Fibroblast of mammary gland (primary cell): ENCODE results near the gene CAPRIN2.
A peak's percentile ranks its signal among the peaks of the same experiment; 100 is the strongest.

Experiments used
- DNase-seq: peaks from one replicate; pipeline ENCODE4 v3.0.0-alpha.2; 2010; ENCODE audit warnings: low read depth
- H3K4me3 ChIP-seq: 2 replicates; pipeline ENCODE4 v1.5.1; 2011; ENCODE audit warnings: low read depth, mild to moderate bottlenecking, low read length, moderate library complexity; ENCODE audit not compliant: control insufficient read depth
- CTCF ChIP-seq: conservative IDR thresholded peaks from 2 replicates; pipeline ENCODE4 v1.5.1; 2011; ENCODE audit warnings: low read depth, low read length, inconsistent platforms; ENCODE audit not compliant: control insufficient read depth, insufficient read depth

The CAPRIN2 gene

GRCh38 chr12:30696943-30697342 lies 57.8 kb downstream of the CAPRIN2 start:
- TF ChIP-seq CTCF: no peak
- H3K4me3 ChIP-seq: no peak overlapping the region
- DNase-seq: no peak

DNA sequence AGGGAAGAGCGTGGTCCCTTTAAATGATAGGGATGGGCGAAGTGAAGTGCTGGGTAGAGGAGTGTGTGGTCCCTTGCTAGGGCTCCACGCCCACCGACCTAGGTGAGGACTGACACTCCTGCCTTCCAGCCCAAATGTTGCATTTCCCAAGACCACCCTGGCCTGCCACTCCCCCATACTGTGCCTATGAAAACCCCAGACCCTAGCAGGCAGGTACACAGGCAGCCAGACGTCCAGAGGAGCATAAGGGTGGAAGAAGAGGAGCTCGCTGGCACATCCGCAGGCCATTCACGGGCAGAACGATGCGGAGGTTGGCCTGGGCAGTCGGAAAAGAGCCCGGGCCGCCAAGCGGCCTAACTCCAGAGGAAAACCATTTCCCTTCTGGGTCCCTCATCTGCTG lies 58.3 kb downstream of the CAPRIN2 start:
- no peak for DNase-seq
- no peak for TF ChIP-seq CTCF
- no peak overlapping the region for H3K4me3 ChIP-seq

DNA sequence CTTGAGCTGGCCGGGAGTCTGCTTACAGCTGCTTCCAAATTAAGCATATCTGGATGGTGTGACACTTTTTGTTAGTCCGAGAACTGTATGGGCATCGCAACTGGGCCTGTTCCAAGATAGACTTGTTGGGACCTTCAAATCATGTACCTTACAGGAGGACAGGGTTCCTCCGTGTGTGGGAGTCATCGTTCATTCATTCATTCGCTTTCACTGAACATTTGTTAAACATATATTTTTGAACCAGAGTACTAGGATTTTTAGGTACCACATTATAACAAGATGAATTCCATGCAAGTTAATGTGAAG lies 58.7 kb downstream of the CAPRIN2 start:
- DNase-seq: no peak
- TF ChIP-seq CTCF: no peak
- H3K4me3 ChIP-seq: peak overlapping the region; percentile 96

GRCh38 chr12:30695199-30696102 lies 59.3 kb downstream of the CAPRIN2 start, which contains the start of gene IPO8:
IPO8 (minus strand) TSS chr12:30695869; CDS start chr12:30695647, 222 bp downstream.
- peak; percentile 88 for DNase-seq
- H3K4me3 ChIP-seq: peak within 1 kb of the TSS; percentile 96
- peak; percentile 15 for TF ChIP-seq CTCF

DNA sequence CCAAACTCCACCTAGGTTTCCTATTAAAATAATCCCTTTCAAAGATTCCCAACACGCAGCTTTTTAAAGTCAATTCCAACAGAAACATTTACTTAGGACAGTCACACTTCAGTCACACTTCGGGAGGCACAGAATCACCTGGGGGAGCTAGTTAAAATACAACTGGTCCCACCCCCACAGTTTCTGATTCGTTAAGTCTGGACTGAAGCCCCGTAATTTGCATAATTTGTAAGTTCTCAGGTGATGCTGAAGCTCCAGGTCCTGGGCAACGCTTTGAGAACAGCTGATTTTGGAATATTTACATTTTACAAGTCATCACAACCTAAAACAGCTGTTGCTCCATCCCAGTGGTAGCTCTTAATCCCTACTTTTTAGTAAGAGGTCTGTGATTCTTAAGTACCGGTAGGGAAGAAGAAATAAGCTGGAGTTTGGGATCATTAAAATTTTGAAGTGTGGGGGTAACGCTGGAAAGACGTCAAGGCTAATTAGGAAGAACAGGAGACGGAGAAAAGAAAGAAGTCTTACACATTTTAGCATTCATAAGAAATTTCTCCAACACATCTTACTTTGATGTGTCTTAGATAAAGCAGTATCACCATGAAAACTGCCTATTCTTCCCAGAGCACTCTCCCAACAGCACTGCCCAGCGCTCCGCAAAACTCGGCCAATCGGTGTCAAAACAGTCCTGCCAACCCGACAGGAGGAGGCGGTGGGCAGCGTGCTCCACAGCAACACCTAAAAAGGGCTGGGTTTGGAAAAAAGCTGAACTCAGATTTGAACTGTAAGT lies 60.1 kb downstream of the CAPRIN2 start:
- peak; percentile 36 for DNase-seq
- H3K4me3 ChIP-seq: peak overlapping the region; percentile 96
- no peak for TF ChIP-seq CTCF

DNA sequence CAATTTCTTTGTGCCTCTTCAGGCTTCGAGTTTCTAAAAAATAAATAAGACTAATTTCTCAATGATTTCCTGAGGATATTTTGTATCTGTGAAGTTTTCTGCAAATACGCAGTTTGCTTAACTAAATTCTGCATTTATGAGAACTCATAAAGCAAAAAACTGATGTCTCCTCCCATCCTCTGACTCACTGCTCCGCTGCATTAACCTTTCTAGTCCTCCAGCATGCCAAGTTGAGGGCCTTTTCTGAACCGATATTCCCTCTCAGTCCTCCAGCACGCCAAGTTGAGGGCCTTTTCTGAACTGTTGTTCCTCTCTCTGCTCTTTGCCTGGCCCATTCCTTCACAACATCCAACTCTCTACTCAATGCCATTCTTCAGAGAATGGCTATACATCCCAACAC lies 62.3 kb downstream of the CAPRIN2 start:
- TF ChIP-seq CTCF: no peak
- no peak overlapping the region for H3K4me3 ChIP-seq
- peak; percentile 66 for DNase-seq
